Activated CD8-positive, alpha-beta T cell treated with anti-CD3 and anti-CD28 coated beads, Interleukin-2, amount 10 ng/mL, durations not matched to agents 7 days and 5 days (primary cell): ENCODE results near the gene CDK1. TPM values are rescaled to one million over a fixed set of nuclear protein-coding genes. Genes with fewer than 3 reads are reported as not detected.
A peak's percentile ranks its signal among the peaks of the same experiment; 100 is the strongest.

Experiments used
- ATAC-seq: fragments of 150-1000 bp; cut with Tn5 transposase; one replicate; pipeline ENCODE4 v1.10.0; 2021; ENCODE audit warnings: moderate library complexity
- CTCF ChIA-PET: fragments of 350-600 bp; sonication (Branson Sonifier 250); formaldehyde crosslinking; loops from one replicate; lab custom pipeline; 2021; ENCODE audit warnings: antibody characterized with exemption; lab: Charles Lee
- POLR2A ChIA-PET: fragments of 350-600 bp; sonication (Branson Sonifier 250); formaldehyde crosslinking; loops from one replicate; lab custom pipeline; 2021; ENCODE audit warnings: antibody characterized with exemption; lab: Charles Lee
- DNase-seq: peaks from one replicate; pipeline ENCODE4 v3.0.0-alpha.2; 2020
- H3K27ac Mint-ChIP-seq: one replicate; pipeline ENCODE4 v1.8.0; 2021; ENCODE audit warnings: mild to moderate bottlenecking, mixed read lengths
- H3K27me3 Mint-ChIP-seq: one replicate; pipeline ENCODE4 v1.8.0; 2021; ENCODE audit warnings: low read depth, mixed read lengths
- H3K36me3 Mint-ChIP-seq: one replicate; pipeline ENCODE4 v1.8.0; 2021; ENCODE audit warnings: low read depth, mixed read lengths
- H3K4me1 Mint-ChIP-seq: one replicate; pipeline ENCODE4 v1.8.0; 2021; ENCODE audit warnings: low read depth, mixed read lengths
- H3K4me3 Mint-ChIP-seq: one replicate; pipeline ENCODE4 v1.8.0; 2021; ENCODE audit warnings: mild to moderate bottlenecking, mixed read lengths
- H3K9me3 Mint-ChIP-seq: one replicate; pipeline ENCODE4 v1.8.0; 2022; ENCODE audit warnings: mixed read lengths; ENCODE audit not compliant: insufficient read depth
- total RNA-seq, 2 experiments: library from RNA; stranded (reverse); gene quantifications; one replicate each; pipeline ENCODE4 v1.2.3, GENCODE V29; 2021

Gene CDK1
- total RNA-seq, 2 experiments from 2014 or later = 131 to 147 TPM

DNA sequence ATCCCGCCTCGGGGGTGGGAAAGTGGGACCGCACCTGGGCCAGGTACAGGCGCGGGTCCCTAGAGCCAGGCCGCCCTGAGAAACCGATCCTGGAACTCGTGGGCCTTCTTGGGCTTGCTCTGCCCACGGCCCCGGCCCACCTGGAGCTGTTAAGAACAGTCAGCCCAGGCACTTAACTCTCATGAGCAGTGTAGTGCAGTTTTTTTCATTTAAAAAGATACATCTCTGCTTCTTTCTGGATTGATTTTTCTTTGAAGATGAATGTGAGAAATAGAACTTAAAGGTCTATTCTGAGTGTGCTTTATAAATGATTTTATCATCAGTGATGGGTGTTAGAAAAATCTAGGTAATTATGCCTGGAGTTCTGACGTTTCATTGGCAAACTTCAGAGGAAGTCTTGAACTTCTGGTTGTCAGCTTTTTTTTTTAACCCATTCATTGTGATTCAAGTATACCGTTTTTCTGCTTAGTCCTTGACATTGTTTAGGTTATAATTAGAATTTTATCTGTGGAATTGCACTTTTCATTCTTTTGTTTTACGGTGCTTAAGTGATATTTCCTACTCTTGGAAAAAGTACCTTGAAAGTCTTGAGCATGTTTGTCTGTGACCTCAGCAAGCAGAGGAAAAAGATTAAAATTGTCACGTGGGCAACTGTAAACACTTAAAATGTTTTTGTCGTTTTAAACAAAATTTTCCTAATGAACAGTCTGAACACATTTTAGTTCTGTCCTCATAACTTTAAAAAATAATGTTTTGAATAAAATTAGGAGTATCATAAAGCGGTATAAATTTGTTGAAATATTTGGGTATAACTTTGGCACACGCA is 906 bp downstream of the CDK1 start:
- peaks cover 46% of the 10 kb centered on the region for H3K36me3 Mint-ChIP-seq
- peak; percentile 34 for ATAC-seq

GRCh38 chr10:60781661-60782060 is 3.4 kb downstream of the CDK1 start:
- CTCF ChIA-PET = no interaction called here
- ATAC-seq = no peak
- peak overlapping the region; percentile 26 for H3K27ac Mint-ChIP-seq
- no peak for DNase-seq
- POLR2A ChIA-PET = no interaction called here
- H3K4me3 Mint-ChIP-seq = peak overlapping the region; percentile 59
- no peaks in the 10 kb centered on the region for H3K27me3 Mint-ChIP-seq
- H3K36me3 Mint-ChIP-seq = peaks cover 68% of the 10 kb centered on the region
- H3K4me1 Mint-ChIP-seq = peaks cover 60% of the 10 kb centered on the region
- no peaks in the 10 kb centered on the region for H3K9me3 Mint-ChIP-seq

More for the DNA sequence above, 906 bp downstream of the CDK1 start:
- H3K27me3 Mint-ChIP-seq = peaks cover 5% of the 10 kb centered on the region
- ChIA-PET CTCF (interaction anchor here (1.3 kb wide), 1 partner anchor 9 kb away, joined by 5 read pairs; no protein-coding TSS in a partner anchor), POLR2A (interaction anchor here (0.9 to 2.2 kb wide), 9 partner anchors 9 to 973 kb away, joined by 3 to 12 read pairs (median 4); no protein-coding TSS in a partner anchor)
- no peaks in the 10 kb centered on the region for H3K9me3 Mint-ChIP-seq
- no peak for DNase-seq
- H3K4me1 Mint-ChIP-seq = peaks cover 38% of the 10 kb centered on the region
- H3K27ac Mint-ChIP-seq = peak overlapping the region; percentile 100
- peak overlapping the region; percentile 98 for H3K4me3 Mint-ChIP-seq

- ATAC-seq = no peak
- peaks cover 83% of the 10 kb centered on the region for H3K36me3 Mint-ChIP-seq
Measured at GRCh38 chr10:60784641-60785040, 6.4 kb downstream of the CDK1 start.

DNA sequence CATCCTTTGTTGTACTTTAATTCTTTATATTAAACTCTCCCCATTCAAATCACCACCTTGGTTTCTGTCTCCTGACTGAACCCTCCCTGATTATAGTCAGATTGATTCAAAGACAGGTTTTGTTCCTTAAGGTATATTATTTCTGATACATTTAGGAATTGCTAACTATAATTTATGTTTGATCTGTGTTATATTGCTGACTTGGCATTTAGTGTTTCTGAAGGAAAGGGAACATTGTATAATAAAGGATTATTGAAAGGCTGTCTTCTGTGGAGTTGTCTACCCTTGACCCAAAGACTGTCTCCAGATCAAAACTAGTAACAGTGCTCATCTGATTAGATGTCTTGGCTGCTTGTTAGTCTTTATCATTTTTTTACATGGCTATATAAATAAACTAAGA is 10.3 kb downstream of the CDK1 start:
- Mint-ChIP-seq H3K4me3 (no peak overlapping the region), H3K9me3 (no peaks in the 10 kb centered on the region), H3K27ac (no peak overlapping the region), H3K4me1 (peaks cover 72% of the 10 kb centered on the region), H3K27me3 (no peaks in the 10 kb centered on the region), H3K36me3 (peaks cover 91% of the 10 kb centered on the region)
- POLR2A ChIA-PET = no interaction called here
- ATAC-seq (no peak), DNase-seq (no peak)
- CTCF ChIA-PET = interaction anchor here (1.6 kb wide), 1 partner anchor 11 kb away, joined by 4 read pairs; the partner anchor contains the start of gene CDK1

More at GRCh38 chr10:60784641-60785040, 6.4 kb downstream of the CDK1 start:
- ChIA-PET CTCF (interaction anchor here (1.1 to 2.0 kb wide), 4 partner anchors 8 to 966 kb away, joined by 3 to 7 read pairs (median 4); no protein-coding TSS in a partner anchor), POLR2A (no interaction called here)
- Mint-ChIP-seq H3K9me3 (no peaks in the 10 kb centered on the region), H3K27me3 (no peaks in the 10 kb centered on the region), H3K27ac (peak overlapping the region; percentile 15), H3K4me1 (peaks cover 77% of the 10 kb centered on the region), H3K4me3 (no peak overlapping the region)
- no peak for DNase-seq

- H3K4me1 Mint-ChIP-seq = peaks cover 64% of the 10 kb centered on the region
- H3K36me3 Mint-ChIP-seq = peaks cover 86% of the 10 kb centered on the region
- DNase-seq (no peak), ATAC-seq (no peak)
- no peak overlapping the region for H3K4me3 Mint-ChIP-seq
- H3K27ac Mint-ChIP-seq = no peak overlapping the region
- ChIA-PET CTCF (no interaction called here), POLR2A (no interaction called here)
- H3K9me3 Mint-ChIP-seq = no peaks in the 10 kb centered on the region
- H3K27me3 Mint-ChIP-seq = no peaks in the 10 kb centered on the region
Measured at GRCh38 chr10:60789340-60789739, 11.1 kb downstream of the CDK1 start.

GRCh38 chr10:60794953-60795352 is 16.7 kb downstream of the CDK1 start:
- POLR2A ChIA-PET = interaction anchor here (3.4 kb wide), 1 partner anchor 16 kb away, joined by 11 read pairs; the partner anchor contains the start of gene CDK1
- no peak for DNase-seq
- ATAC-seq = no peak
- CTCF ChIA-PET = interaction anchor here (1.3 to 1.4 kb wide), 2 partner anchors 11 to 21 kb away, joined by 3 read pairs; no protein-coding TSS in a partner anchor
- Mint-ChIP-seq H3K4me1 (peaks cover 19% of the 10 kb centered on the region), H3K36me3 (peaks cover 79% of the 10 kb centered on the region), H3K27ac (no peak overlapping the region), H3K27me3 (no peaks in the 10 kb centered on the region), H3K9me3 (no peaks in the 10 kb centered on the region), H3K4me3 (no peak overlapping the region)

DNA sequence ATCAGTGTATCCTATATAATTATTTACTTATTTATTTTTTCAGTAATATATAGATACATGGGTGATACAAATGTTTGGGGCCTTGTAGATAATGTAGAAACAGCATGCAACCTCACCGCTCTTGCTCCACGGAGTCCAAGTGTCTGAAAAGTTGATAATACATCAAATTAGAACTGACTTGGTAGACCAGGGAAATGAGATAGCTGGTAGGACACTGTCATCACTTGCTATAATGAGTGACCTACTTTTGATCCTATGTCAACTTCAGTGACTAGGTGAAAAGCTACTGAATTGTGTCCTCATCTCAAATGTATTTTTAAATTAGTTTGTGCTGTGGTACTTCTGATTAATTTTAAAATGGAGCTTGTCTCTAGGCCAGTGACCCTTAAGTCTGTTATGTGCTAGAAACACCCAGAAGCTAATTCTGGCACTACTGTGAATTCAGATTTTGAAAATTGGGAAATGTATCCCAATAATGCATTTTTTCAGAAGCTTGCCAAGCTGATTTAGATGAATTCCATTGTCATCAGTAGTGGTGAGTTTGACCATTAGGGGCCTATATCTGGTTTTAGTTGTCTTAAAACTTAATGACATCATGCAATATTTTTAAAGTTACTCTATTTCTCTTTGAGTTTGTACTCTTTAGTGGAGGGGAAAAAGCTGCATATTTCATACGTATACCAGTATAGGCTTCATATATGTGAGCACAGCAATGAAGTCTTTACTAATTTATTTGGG is 17.4 kb downstream of the CDK1 start:
- no peak for ATAC-seq
- ChIA-PET CTCF (interaction anchor here (1.3 to 1.4 kb wide), 2 partner anchors 11 to 20 kb away, joined by 3 read pairs; no protein-coding TSS in a partner anchor), POLR2A (interaction anchor here (3.4 kb wide), 1 partner anchor 17 kb away, joined by 11 read pairs; the partner anchor contains the start of gene CDK1)
- no peaks in the 10 kb centered on the region for H3K27me3 Mint-ChIP-seq
- no peak for DNase-seq
- no peaks in the 10 kb centered on the region for H3K9me3 Mint-ChIP-seq
- peaks cover 72% of the 10 kb centered on the region for H3K36me3 Mint-ChIP-seq
- no peak overlapping the region for H3K4me3 Mint-ChIP-seq
- peaks cover 12% of the 10 kb centered on the region for H3K4me1 Mint-ChIP-seq
- no peak overlapping the region for H3K27ac Mint-ChIP-seq

- ATAC-seq (no peak), DNase-seq (no peak)
- POLR2A ChIA-PET = interaction anchor here (3.4 kb wide), 1 partner anchor 18 kb away, joined by 11 read pairs; the partner anchor contains the start of gene CDK1
- H3K4me1 Mint-ChIP-seq = peaks cover 6% of the 10 kb centered on the region
- CTCF ChIA-PET = no interaction called here
- H3K27ac Mint-ChIP-seq = peak overlapping the region; percentile 6
- H3K4me3 Mint-ChIP-seq = no peak overlapping the region
- no peaks in the 10 kb centered on the region for H3K9me3 Mint-ChIP-seq
- H3K36me3 Mint-ChIP-seq = peaks cover 64% of the 10 kb centered on the region
- H3K27me3 Mint-ChIP-seq = no peaks in the 10 kb centered on the region
Measured at GRCh38 chr10:60796481-60796880, 18.2 kb downstream of the CDK1 start.

- Mint-ChIP-seq H3K9me3 (no peaks in the 10 kb centered on the region), H3K27ac (no peak overlapping the region), H3K36me3 (peaks cover 59% of the 10 kb centered on the region), H3K4me1 (peaks cover 6% of the 10 kb centered on the region), H3K4me3 (no peak overlapping the region), H3K27me3 (no peaks in the 10 kb centered on the region)
- ChIA-PET CTCF (interaction anchor here (0.8 kb wide), 1 partner anchor 954 kb away, joined by 3 read pairs; no protein-coding TSS in a partner anchor), POLR2A (interaction anchor here (3.4 kb wide), 1 partner anchor 19 kb away, joined by 11 read pairs; the partner anchor contains the start of gene CDK1)
- ATAC-seq = no peak
- DNase-seq = no peak
Measured at GRCh38 chr10:60797200-60797599, 18.9 kb downstream of the CDK1 start.

- Mint-ChIP-seq H3K9me3 (no peaks in the 10 kb centered on the region), H3K36me3 (peaks cover 51% of the 10 kb centered on the region), H3K4me3 (no peak overlapping the region), H3K4me1 (peaks cover 3% of the 10 kb centered on the region), H3K27ac (no peak overlapping the region), H3K27me3 (no peaks in the 10 kb centered on the region)
- ChIA-PET CTCF (interaction anchor here (0.7 kb wide), 1 partner anchor 1270 kb away, joined by 4 read pairs; no protein-coding TSS in a partner anchor), POLR2A (no interaction called here)
- DNase-seq (no peak), ATAC-seq (no peak)
Measured at GRCh38 chr10:60798031-60798430, 19.8 kb downstream of the CDK1 start.

- DNase-seq (no peak), ATAC-seq (no peak)
- Mint-ChIP-seq H3K4me3 (no peak overlapping the region), H3K4me1 (peaks cover 3% of the 10 kb centered on the region), H3K27me3 (no peaks in the 10 kb centered on the region), H3K36me3 (peaks cover 45% of the 10 kb centered on the region), H3K27ac (no peak overlapping the region), H3K9me3 (no peaks in the 10 kb centered on the region)
- ChIA-PET POLR2A (no interaction called here), CTCF (interaction anchor here (1.0 kb wide), 1 partner anchor 28 kb away, joined by 3 read pairs; no protein-coding TSS in a partner anchor)
Measured at GRCh38 chr10:60798870-60799269, 20.6 kb downstream of the CDK1 start.
